HG03469 (cell line): Measurements from ENCODE around the gene ZC3H15.
"Not testable (repeated sequence)": the region's sequence is repeated elsewhere in the genome, so short reads cannot be mapped to it uniquely, and the experiment has no call there.

ENCODE experiments used
- ATAC-seq: cut with Tn5 transposase; IDR thresholded peaks from one replicate; pipeline ENCODE4 v1.9.1; 2021; ENCODE audit warnings: mild to moderate bottlenecking, moderate library complexity, moderate number of reproducible peaks; ENCODE audit not compliant: unreplicated experiment

The ZC3H15 gene

GRCh38 chr2:186486651-186487647 is 889 bp downstream of the ZC3H15 start:
- no peak for ATAC-seq

GRCh38 chr2:186493564-186494085 is 7.6 kb downstream of the ZC3H15 start:
- ATAC-seq, result no peak

GRCh38 chr2:186496401-186496800 is 10.3 kb downstream of the ZC3H15 start:
- no peak for ATAC-seq

GRCh38 chr2:186497928-186498327 is 11.9 kb downstream of the ZC3H15 start:
- ATAC-seq, result no peak

- no peak for ATAC-seq
Observed at GRCh38 chr2:186498834-186499233, 12.8 kb downstream of the ZC3H15 start.

- ATAC-seq, result peak; percentile 52
Observed at GRCh38 chr2:186503827-186504606, 18.0 kb downstream of the ZC3H15 start.

GRCh38 chr2:186508263-186508662 is 22.2 kb downstream of the ZC3H15 start:
- ATAC-seq, result no peak

- no peak for ATAC-seq
Observed at GRCh38 chr2:186515376-186515775, 29.3 kb downstream of the ZC3H15 start.

- ATAC-seq, result no peak
Observed at GRCh38 chr2:186516396-186516795, 30.3 kb downstream of the ZC3H15 start.

GRCh38 chr2:186517090-186517489 is 31.0 kb downstream of the ZC3H15 start:
- no peak for ATAC-seq

- ATAC-seq, result no peak
Observed at GRCh38 chr2:186518291-186518690, 32.2 kb downstream of the ZC3H15 start.

GRCh38 chr2:186518945-186519344 is 32.9 kb downstream of the ZC3H15 start:
- no peak for ATAC-seq

GRCh38 chr2:186521570-186522153 is 35.6 kb downstream of the ZC3H15 start:
- not testable (repeated sequence) for ATAC-seq

- no peak for ATAC-seq
Observed at GRCh38 chr2:186522450-186522849, 36.4 kb downstream of the ZC3H15 start.

GRCh38 chr2:186523791-186524190 is 37.7 kb downstream of the ZC3H15 start:
- no peak for ATAC-seq

GRCh38 chr2:186526281-186526680 is 40.2 kb downstream of the ZC3H15 start:
- no peak for ATAC-seq

- ATAC-seq, result no peak
Observed at GRCh38 chr2:186530314-186530713, 44.3 kb downstream of the ZC3H15 start.

GRCh38 chr2:186531257-186531775 is 45.3 kb downstream of the ZC3H15 start:
- ATAC-seq, result no peak

GRCh38 chr2:186532891-186533290 is 46.8 kb downstream of the ZC3H15 start:
- no peak for ATAC-seq

- no peak for ATAC-seq
Observed at GRCh38 chr2:186533717-186534116, 47.7 kb downstream of the ZC3H15 start.

- ATAC-seq, result no peak
Observed at GRCh38 chr2:186534406-186534805, 48.3 kb downstream of the ZC3H15 start.
